Activated CD4-positive, alpha-beta T cell treated with anti-CD3 and anti-CD28 coated beads for 36 hours (primary cell): ENCODE measurements around the gene HP1BP3. TPM values are rescaled to one million over a fixed set of nuclear protein-coding genes. Genes with fewer than 3 reads are reported as not detected.

Source experiments
- ATAC-seq: fragments of 200-7000 bp; cut with Tn5 transposase; one replicate; pipeline ENCODE4 v1.10.0; 2021; ENCODE audit warnings: mild to moderate bottlenecking, moderate library complexity
- CTCF ChIA-PET: fragments of 350-600 bp; sonication (Branson Sonifier 250); formaldehyde crosslinking; loops from one replicate; lab custom pipeline; 2021; ENCODE audit warnings: antibody characterized with exemption; lab: Charles Lee
- POLR2A ChIA-PET: fragments of 350-600 bp; sonication (Branson Sonifier 250); formaldehyde crosslinking; loops from one replicate; lab custom pipeline; 2021; ENCODE audit warnings: antibody characterized with exemption, inconsistent platforms; lab: Charles Lee
- DNase-seq: peaks from one replicate; pipeline ENCODE4 v3.0.0-alpha.2; 2020
- H3K27ac Mint-ChIP-seq: one replicate; pipeline ENCODE4 v1.8.0; 2021; ENCODE audit warnings: mixed read lengths
- H3K27me3 Mint-ChIP-seq: one replicate; pipeline ENCODE4 v1.8.0; 2021; ENCODE audit warnings: mixed read lengths
- H3K36me3 Mint-ChIP-seq: one replicate; pipeline ENCODE4 v1.8.0; 2021; ENCODE audit warnings: low read depth, mixed read lengths
- H3K4me1 Mint-ChIP-seq: one replicate; pipeline ENCODE4 v1.8.0; 2021; ENCODE audit warnings: mixed read lengths
- H3K4me3 Mint-ChIP-seq: one replicate; pipeline ENCODE4 v1.8.0; 2021; ENCODE audit warnings: mild to moderate bottlenecking, moderate library complexity, mixed read lengths
- H3K9me3 Mint-ChIP-seq: one replicate; pipeline ENCODE4 v1.8.0; 2021; ENCODE audit warnings: low read depth, mixed read lengths
- intact Hi-C, 2 experiments: fragments of 100-400 bp; cut with DNase I in 1 of 2; cut with micrococcal nuclease in 1 of 2; formaldehyde crosslinking; loops; one replicate each; pipeline versions ENCODE4 v1.14.2 to v1.15.1; 2022 to 2024; cut with DNase I, micrococcal nuclease
- total RNA-seq, 2 experiments: library from RNA; stranded (reverse); gene quantifications; one replicate each; pipeline ENCODE4 v1.2.3, GENCODE V29; 2021

The HP1BP3 gene
- total RNA-seq, 2 experiments from 2014 or later = 232 to 269 TPM

- H3K27me3 Mint-ChIP-seq = peaks cover 19% of the 10 kb centered on the region
Observed at GRCh38 chr1:20726932-20727745, 60.0 kb downstream of the HP1BP3 start.

GRCh38 chr1:20726118-20726911 lies 60.8 kb downstream of the HP1BP3 start:
- Mint-ChIP-seq H3K4me1 (peaks cover under 1% of the 10 kb centered on the region), H3K36me3 (no peaks in the 10 kb centered on the region), H3K27ac (no peak overlapping the region), H3K27me3 (peaks cover 17% of the 10 kb centered on the region), H3K4me3 (no peak overlapping the region), H3K9me3 (no peaks in the 10 kb centered on the region)
- POLR2A ChIA-PET = no interaction called here
- no peak for ATAC-seq
- CTCF ChIA-PET = no interaction called here
- intact Hi-C loops = no loop called here
- no peak for DNase-seq

More at GRCh38 chr1:20726932-20727745, 60.0 kb downstream of the HP1BP3 start:
- DNase-seq (no peak), ATAC-seq (no peak)
- intact Hi-C loops = no loop called here
- Mint-ChIP-seq H3K4me3 (no peak overlapping the region), H3K9me3 (no peaks in the 10 kb centered on the region), H3K4me1 (peaks cover 2% of the 10 kb centered on the region), H3K36me3 (no peaks in the 10 kb centered on the region), H3K27ac (no peak overlapping the region)
- POLR2A ChIA-PET = no interaction called here
- CTCF ChIA-PET = interaction anchor here (1.2 kb wide), 1 partner anchor 42 kb away, joined by 3 read pairs; no protein-coding TSS in a partner anchor

GRCh38 chr1:20725189-20726117 lies 61.7 kb downstream of the HP1BP3 start:
- no peaks in the 10 kb centered on the region for H3K4me1 Mint-ChIP-seq
- POLR2A ChIA-PET = no interaction called here
- H3K27me3 Mint-ChIP-seq = peaks cover 12% of the 10 kb centered on the region
- DNase-seq (no peak), ATAC-seq (no peak)
- intact Hi-C loops = no loop called here
- H3K4me3 Mint-ChIP-seq = no peak overlapping the region
- no peaks in the 10 kb centered on the region for H3K36me3 Mint-ChIP-seq
- CTCF ChIA-PET = no interaction called here
- no peak overlapping the region for H3K27ac Mint-ChIP-seq
- H3K9me3 Mint-ChIP-seq = no peaks in the 10 kb centered on the region

- no peak overlapping the region for H3K27ac Mint-ChIP-seq
- ChIA-PET POLR2A (no interaction called here), CTCF (interaction anchor here (0.5 kb wide), 1 partner anchor 36 kb away, joined by 5 read pairs; no protein-coding TSS in a partner anchor)
- no peaks in the 10 kb centered on the region for H3K9me3 Mint-ChIP-seq
- DNase-seq (no peak), ATAC-seq (no peak)
- no peaks in the 10 kb centered on the region for H3K4me1 Mint-ChIP-seq
- H3K27me3 Mint-ChIP-seq = peaks cover 9% of the 10 kb centered on the region
- H3K36me3 Mint-ChIP-seq = no peaks in the 10 kb centered on the region
- no peak overlapping the region for H3K4me3 Mint-ChIP-seq
- intact Hi-C loops = no loop called here
Observed at GRCh38 chr1:20724364-20725188, 62.5 kb downstream of the HP1BP3 start.

- Mint-ChIP-seq H3K36me3 (no peaks in the 10 kb centered on the region), H3K4me1 (peaks cover 1% of the 10 kb centered on the region), H3K27ac (no peak overlapping the region), H3K4me3 (no peak overlapping the region), H3K27me3 (peaks cover 10% of the 10 kb centered on the region), H3K9me3 (no peaks in the 10 kb centered on the region)
- POLR2A ChIA-PET = no interaction called here
- ATAC-seq (no peak), DNase-seq (no peak)
- CTCF ChIA-PET = interaction anchor here (0.5 kb wide), 1 partner anchor 37 kb away, joined by 5 read pairs; no protein-coding TSS in a partner anchor
- intact Hi-C loops = no loop called here
Observed at GRCh38 chr1:20723537-20724363, 63.4 kb downstream of the HP1BP3 start.

GRCh38 chr1:20723159-20723536 lies 64.0 kb downstream of the HP1BP3 start:
- POLR2A ChIA-PET = no interaction called here
- no peaks in the 10 kb centered on the region for H3K9me3 Mint-ChIP-seq
- H3K4me3 Mint-ChIP-seq = no peak overlapping the region
- no peak for DNase-seq
- CTCF ChIA-PET = no interaction called here
- intact Hi-C loops = no loop called here
- peaks cover 11% of the 10 kb centered on the region for H3K27me3 Mint-ChIP-seq
- no peak for ATAC-seq
- no peaks in the 10 kb centered on the region for H3K36me3 Mint-ChIP-seq
- H3K27ac Mint-ChIP-seq = no peak overlapping the region
- peaks cover 2% of the 10 kb centered on the region for H3K4me1 Mint-ChIP-seq

- no peak for ATAC-seq
- Mint-ChIP-seq H3K4me3 (no peak overlapping the region), H3K27ac (no peak overlapping the region), H3K27me3 (peaks cover 15% of the 10 kb centered on the region), H3K9me3 (no peaks in the 10 kb centered on the region), H3K4me1 (peaks cover 5% of the 10 kb centered on the region), H3K36me3 (no peaks in the 10 kb centered on the region)
- ChIA-PET POLR2A (no interaction called here), CTCF (interaction anchor here (0.6 kb wide), 1 partner anchor 1324 kb away, joined by 3 read pairs; no protein-coding TSS in a partner anchor)
- DNase-seq = no peak
- intact Hi-C loops = no loop called here
Observed at GRCh38 chr1:20721117-20722061, 65.7 kb downstream of the HP1BP3 start.

GRCh38 chr1:20720631-20721091 lies 66.4 kb downstream of the HP1BP3 start:
- Mint-ChIP-seq H3K4me3 (no peak overlapping the region), H3K27ac (no peak overlapping the region), H3K9me3 (no peaks in the 10 kb centered on the region), H3K4me1 (peaks cover 8% of the 10 kb centered on the region), H3K36me3 (no peaks in the 10 kb centered on the region), H3K27me3 (peaks cover 20% of the 10 kb centered on the region)
- ChIA-PET POLR2A (interaction anchor here (0.6 kb wide), 1 partner anchor 1790 kb away, joined by 4 read pairs; no protein-coding TSS in a partner anchor), CTCF (interaction anchor here (0.6 kb wide), 1 partner anchor 1323 kb away, joined by 3 read pairs; no protein-coding TSS in a partner anchor)
- DNase-seq (no peak), ATAC-seq (no peak)
- intact Hi-C loops = no loop called here
